ENCODE results near the gene CHKA.
A peak's percentile ranks its signal among the peaks of the same experiment; 100 is the strongest.

GRCh38 chr11:68030318-68031143 lies 90.7 kb downstream of the CHKA start, which contains the start of gene NDUFS8:
- TF ChIP-seq CTCF (IDR thresholded peaks at IDR 0.05) (no peak), POLR2AphosphoS5 (IDR thresholded peaks at IDR 0.05) (peak in 2 of 3 donors; percentile 21 to 47)

Data from suprapubic skin (tissue), 3 donors.